SKM-1 (cell line): Measurements from ENCODE around the gene RABL2B.
"Not testable (repeated sequence)": the region's sequence is repeated elsewhere in the genome, so short reads cannot be mapped to it uniquely, and the experiment has no call there.

Source experiments
- DNase-seq: peaks from one replicate; lab custom pipeline; 2025; ENCODE audit not compliant: unreplicated experiment; lab: John Stamatoyannopoulos, UW

The RABL2B gene

DNA sequence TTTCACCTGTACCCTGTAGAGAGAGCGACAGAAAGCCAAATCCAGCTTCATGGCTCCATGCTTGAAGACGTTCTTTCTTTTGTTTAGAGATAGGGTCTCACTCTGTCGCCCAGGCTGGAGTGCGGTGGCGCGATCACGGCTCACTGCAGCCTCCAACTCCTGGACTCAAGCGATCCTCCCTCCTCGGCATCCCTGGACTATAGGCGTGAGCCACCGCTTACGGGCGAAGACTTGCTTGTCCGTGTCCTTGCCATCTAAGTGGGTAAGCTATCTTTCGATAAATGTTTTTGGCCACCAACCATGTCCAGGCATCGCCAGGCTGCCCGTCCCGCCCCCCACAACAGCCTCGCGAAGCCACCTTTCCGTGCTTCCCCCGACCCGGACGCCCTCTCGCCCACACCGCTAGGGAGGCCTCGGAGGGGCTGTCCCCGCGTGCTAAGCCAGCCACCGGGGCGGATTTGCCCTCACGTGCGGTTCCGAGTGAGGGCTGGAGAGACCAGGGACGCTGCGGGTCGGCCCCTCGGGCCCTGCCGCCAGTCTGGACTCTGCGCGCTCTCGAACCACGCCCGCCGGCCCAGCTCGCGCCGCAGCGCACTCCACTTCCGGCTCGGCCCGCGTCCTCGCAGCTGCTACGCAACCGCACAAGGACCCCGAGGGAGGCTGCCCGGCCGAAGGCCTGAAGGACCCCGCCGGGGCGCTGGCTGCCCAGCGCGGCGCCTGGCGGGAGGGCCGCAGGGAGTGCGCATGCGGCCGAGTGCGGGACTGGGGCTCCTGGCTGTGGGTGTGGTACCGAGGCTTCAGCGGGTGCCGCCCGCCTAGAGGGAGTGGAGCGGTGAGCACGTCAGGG lies at the start of gene RABL2B:
TSS of gene RABL2B (minus strand) at position 604 of the 847 bp plus-strand sequence. CDS start 1,342 bp downstream, outside the sequence.
- peak; percentile 68 for DNase-seq

DNA sequence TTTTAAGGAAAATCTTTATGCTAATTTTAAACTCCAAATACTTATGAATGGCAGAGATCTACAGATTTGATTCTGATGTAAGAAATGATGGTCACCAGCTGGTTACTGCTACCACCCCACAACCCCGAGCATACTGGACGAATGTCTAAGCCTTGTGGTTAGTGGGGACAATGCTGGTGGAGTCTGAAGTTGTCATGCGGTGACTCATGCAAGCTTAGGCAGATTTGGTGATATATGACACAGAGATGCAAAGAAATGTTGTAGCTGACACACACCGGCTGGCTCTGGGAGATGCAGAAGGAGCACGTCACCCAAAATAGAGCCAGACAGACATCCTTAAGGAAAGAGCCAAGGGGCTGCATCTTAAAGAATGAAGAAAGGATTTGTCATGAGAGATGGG lies 3.5 kb upstream of the RABL2B start:
- DNase-seq: not testable (repeated sequence)

DNA sequence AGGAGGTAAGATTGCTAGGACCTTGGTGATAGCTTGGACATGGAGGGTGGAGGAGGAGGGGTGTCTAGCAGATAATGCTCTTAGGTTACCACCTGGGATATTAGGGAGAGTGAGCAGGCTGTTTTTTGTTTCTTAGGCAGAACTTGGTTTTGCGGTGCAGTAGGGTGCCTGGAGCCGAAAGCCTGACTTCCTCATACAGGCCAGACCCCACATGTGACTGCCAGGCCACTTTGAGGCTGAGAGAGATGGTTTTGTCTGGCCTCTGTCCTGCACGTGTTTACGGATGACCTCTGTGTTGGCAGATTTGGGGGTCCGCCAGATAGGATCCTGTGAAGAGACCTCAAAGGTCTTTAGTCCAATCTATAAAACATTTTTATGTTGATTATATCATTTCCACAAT lies 1.9 kb upstream of the RABL2B start:
- DNase-seq: not testable (repeated sequence)

DNA sequence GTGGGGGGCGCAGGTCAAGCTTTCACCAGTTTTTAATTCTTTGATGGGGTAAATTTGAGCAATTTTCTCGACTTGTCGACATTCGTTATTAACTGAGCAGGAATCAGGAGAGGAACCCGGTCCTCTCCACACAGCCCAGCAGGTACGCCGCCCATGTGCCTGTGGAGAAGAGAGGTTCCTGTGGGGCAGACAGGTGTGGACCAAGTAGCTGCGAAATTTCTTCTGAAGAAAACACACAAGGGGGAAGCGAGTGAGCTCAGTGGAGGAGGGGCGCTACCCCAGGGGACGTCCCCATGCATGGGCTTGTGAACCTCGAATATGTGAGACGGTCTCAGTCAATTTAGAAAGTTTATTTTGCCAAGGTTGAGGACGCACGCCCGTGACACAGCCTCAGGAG lies 442 bp upstream of the RABL2B start:
- DNase-seq: not testable (repeated sequence)

DNA sequence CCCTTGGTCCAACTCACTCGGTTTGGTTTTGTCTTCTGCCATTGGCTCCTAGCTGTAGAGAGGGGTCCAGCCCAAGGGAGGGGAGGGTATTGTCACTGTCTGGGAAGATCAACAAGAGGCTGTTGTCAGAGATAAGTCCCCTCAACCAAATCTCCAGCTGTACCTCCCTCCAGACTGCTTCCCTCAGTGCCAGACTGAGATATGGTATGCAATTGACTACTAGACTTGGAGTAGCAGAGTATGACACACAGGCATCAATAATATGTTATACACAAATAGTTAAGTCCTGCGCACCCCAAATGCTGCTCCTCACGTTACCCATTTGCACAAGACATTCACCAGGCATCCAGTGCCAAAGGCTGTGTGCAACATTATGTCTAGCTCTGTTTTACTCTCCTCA lies 1.2 kb downstream of the RABL2B start:
- not testable (repeated sequence) for DNase-seq

DNA sequence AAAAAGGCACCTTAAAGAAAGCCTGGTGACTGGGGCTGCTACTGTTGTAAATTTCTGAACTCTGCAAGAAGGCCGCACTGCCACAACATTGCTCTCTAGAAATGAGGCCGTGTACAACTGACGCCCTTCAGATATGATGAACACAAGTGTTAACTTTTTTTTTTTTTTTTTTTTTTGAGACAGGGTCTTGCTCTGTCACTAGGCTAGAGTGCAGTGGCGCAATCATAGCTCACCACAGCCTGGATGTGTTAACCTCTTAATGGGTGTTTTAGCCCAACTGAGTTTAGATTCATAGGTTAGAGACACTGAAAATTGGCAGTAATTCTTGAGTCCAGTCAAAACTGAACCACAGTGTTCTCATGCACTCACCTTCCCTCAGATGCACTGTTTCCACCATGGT lies 3.2 kb downstream of the RABL2B start:
- DNase-seq: not testable (repeated sequence)

DNA sequence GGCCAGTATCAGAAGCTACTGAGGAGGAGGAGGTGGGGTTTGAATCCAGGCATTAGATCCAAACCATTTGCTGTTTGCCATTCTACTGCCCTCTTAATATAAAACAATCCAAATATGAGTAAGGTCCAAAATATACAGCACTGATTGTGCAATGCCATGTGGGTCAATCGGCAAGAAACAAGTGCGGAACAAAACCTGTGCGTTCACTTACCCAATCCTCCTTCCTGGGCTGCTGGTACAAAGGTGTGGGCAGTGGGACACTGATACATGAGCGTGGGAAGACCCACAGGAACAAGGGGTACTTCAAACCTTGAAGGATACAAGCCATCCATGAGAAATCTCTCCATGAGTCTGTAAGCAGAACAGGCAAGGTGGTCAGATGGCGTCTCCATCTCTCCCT lies 5.8 kb downstream of the RABL2B start:
- DNase-seq: not testable (repeated sequence)

DNA sequence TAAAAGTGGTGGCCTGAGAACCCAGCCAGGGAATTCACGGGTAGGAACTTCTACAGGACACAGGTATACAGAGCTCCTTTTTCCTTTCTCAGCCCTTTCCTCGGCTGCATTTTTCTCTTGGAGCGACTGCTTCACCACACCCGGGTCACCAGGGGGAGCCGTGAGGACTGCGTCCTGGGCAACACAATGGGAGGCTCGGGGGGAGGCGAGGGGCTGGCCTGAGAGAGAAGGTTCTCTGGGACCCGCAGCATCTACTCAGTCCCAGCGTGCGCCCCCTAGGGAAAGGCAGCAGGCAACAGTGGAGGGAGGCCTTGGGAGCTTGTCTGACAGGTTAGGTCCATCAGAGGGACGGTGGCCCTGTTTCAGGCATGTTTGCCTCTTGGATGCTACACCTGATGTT lies 8.3 kb downstream of the RABL2B start:
- peak; percentile 6 for DNase-seq

DNA sequence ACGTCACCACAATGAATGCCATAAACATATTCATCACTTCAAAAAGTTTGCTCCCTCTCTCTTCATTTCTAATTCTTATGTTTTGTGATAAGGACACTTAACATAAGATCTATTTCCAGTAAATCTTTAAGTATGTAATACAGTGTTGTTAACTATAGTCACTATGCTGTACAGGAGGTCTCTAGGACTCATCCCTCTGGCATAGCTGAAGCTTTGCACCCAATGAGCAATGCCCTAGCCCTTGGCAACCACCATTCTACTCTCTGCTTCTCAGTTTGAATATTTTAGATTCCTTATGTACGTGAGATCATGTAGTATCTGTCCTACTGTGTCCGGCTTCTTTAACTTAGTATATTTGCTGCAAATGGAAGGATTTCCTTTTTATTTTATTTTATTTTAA lies 19.1 kb downstream of the RABL2B start:
- not testable (repeated sequence) for DNase-seq

DNA sequence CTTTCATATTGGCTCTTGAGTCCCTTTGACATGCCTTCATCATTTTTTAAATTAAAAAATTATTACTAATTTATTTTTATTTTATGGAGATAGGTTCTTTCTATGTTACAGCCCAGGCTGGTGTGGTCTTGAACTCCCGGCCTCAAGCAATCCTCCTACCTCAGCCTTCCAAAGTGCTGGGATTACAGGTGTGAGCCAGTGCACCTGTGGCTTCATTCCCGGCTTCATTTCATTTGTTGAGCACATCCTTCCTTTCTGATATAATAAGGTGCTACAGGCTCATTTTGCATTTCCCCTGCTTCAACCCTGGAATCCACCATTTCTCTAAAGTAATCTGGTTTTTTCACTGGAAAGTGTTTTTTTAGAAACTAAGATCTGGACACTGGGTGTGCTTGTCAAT lies 21.6 kb downstream of the RABL2B start:
- DNase-seq: not testable (repeated sequence)

DNA sequence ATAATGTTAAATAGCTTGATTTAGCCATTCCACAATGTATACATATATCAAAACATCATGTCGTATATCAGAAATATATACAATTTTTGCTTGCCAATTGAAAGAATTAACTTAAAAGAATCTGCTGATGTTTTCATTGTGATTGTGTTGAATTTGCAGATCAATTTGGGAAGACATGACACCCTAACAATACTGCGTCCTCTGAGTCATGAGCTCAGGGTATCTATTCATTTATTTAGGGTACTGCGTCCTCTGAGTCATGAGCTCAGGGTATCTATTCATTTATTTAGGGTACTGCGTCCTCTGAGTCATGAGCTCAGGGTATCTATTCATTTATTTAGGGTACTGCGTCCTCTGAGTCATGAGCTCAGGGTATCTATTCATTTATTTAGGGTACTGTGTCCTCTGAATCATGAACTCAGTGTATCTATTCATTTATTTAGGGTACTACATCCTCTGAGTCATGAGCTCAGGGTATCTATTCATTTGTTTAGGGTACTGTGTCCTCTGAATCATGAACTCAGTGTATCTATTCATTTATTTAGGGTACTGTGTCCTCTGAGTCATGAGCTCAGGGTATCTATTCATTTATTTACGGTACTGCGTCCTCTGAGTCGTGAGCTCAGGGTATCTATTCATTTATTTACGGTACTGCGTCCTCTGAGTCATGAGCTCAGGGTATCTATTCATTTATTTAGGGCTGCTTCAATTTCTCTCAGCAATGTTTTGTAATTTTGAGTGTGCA lies 23.7 kb downstream of the RABL2B start:
- DNase-seq: not testable (repeated sequence)

DNA sequence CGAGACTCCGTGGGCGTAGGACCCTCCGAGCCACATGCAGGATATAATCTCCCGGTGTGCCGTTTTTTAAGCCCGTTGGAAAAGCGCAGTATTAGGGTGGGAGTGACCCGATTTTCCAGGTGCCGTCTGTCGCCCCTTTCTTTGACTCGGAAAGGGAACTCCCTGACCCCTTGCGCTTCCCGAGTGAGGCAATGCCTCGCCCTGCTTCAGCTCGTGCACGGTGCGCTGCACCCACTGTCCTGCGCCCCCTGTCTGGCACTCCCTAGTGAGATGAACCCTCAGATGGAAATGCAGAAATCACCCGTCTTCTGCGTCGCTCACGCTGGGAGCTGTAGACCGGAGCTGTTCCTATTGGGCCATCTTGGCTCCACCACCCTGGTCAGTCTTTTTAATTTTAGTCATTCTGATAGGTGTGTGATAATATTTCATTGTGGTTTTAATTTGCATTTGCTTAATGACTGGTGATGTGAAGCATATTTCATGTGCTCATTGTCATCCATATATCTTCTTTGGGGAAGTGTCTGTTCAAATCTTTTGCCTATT lies 26.4 kb downstream of the RABL2B start:
- DNase-seq: not testable (repeated sequence)

DNA sequence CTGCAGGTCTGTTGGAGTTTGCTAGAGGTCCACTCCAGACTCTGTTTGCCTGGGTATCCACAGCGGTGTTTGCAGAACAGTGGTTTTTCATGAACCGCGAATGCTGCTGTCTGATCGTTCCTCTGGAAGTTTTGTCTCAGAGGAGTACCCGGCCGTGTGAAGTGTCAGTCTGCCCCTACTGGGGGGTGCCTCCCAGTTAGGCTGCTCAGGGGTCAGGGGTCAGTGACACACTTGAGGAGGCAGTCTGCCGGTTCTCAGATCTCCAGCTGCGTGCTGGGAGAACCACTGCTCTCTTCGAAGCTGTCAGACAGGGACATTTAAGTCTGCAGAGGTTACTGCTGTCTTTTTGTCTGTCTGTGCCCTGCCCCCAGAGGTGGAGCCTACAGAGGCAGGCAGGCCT lies 27.0 kb downstream of the RABL2B start:
- not testable (repeated sequence) for DNase-seq

DNA sequence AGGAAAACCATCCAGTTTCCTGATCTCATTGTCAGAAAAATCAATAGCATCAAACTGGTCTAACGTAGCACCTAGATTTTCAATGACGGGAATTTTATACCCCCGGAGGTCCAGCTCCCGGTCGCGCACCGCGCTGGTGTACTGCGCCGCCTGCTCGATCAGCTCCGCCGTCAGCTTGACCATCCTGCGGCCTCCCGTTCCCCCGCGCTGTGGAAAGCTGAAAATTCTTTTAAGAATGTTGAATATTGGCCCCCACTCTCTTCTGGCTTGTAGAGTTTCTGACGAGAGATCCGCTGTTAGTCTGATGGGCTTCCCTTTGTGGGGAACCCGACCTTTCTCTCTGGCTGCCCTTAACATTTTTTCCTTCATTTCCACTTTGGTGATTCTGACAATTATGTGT lies 28.2 kb downstream of the RABL2B start:
- DNase-seq: not testable (repeated sequence)

DNA sequence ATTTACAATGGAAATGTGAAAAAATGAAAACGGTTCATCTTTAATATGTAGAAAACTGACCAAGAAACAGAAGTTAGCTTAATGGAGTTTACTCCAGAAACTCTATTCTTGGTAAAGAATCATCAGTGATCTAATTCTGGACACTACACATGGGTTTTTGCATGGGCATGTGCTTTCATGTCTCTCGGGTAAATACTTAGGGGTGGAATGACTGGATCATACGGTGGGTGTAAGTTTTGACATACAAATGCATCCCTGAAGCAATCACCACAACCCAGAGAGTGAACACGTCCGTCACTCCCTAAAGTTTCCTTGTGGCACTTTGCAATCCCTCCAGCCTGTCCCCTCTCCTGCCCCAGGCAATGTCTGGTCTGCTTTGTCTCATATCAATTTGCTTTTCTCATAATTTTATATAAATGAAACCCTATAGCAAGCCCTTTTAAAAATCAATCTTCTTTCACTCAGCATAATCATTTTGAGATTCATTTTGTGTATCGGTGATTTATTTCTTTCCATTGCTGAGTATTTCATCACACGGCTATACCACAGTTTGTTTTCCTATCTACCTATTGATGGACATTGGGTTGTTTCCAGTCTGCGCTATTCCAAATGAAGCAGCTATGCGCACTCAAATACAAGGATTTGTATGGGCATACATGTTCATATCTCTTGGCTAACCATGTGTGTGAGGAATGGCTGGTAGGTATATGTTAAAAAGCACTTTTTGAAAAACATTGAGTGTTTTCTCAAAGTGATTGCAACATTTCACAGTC lies 33.9 kb downstream of the RABL2B start:
- DNase-seq: not testable (repeated sequence)

DNA sequence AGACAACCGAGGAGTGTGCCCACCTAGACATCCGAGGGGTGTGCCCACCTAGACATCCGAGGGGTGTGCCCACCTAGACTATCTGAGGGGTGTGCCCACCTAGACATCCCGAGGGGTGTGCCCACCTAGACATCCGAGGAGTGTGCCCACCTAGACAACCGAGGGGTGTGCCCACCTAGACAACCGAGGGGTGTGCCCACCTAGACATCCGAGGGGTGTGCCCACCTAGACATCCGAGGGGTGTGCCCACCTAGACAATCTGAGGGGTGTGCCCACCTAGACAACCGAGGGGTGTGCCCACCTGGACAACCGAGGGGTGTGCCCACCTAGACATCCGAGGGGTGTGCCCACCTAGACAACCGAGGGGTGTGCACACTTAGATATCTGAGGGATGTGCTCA lies 34.8 kb downstream of the RABL2B start:
- DNase-seq: not testable (repeated sequence)

DNA sequence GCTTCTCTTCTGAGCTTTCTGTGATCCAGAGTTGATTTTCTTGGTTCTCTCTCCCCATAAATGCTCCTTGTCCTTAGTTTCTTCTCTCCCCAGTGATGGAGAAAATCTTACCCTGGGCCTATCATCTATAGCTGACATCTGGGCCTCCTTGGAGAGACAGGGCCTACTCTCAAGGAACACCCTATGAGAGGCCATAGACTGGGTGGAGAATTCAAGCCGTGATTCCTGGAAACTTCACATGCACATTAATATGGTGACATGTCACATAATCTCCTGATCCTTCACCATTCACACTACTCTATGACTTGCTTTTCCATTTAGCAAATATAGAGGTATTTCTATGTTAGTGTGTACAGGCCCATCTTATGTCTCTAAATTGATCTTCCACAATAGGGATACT lies 35.9 kb downstream of the RABL2B start:
- DNase-seq: not testable (repeated sequence)

DNA sequence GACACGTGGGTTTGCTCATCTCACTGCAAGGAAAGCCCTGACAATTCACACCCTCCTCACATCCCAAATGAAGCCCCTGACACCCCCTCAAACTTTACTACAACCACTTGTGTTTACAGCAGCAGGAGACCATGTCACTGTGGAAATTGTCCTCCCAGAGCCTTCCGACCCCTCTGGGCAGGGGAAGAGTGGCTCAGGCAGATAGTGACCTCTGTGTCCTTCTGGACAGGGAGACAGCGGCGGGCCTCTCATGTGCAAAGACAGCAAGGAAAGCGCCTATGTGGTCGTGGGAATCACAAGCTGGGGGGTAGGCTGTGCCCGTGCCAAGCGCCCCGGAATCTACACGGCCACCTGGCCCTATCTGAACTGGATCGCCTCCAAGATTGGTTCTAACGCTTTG lies 39.0 kb downstream of the RABL2B start:
- not testable (repeated sequence) for DNase-seq

DNA sequence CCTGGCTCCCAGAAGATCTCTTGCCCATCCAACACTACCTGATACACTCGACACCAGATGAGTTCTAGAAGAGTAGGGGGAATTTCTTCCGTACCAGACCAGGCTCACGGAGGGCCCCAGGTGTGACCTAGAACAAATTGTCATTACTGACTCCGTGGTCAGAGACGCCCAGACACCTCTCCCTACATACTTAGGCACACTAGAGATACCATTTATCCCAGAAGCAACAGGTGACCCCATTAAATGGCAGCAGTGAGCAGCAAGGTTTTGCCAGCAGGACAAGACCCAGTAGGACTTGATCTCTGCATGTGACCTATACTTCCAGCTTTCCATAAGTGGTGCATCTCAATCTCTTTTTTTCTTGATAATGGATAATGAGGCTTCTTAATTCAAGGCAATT lies 42.7 kb downstream of the RABL2B start:
- DNase-seq: not testable (repeated sequence)

DNA sequence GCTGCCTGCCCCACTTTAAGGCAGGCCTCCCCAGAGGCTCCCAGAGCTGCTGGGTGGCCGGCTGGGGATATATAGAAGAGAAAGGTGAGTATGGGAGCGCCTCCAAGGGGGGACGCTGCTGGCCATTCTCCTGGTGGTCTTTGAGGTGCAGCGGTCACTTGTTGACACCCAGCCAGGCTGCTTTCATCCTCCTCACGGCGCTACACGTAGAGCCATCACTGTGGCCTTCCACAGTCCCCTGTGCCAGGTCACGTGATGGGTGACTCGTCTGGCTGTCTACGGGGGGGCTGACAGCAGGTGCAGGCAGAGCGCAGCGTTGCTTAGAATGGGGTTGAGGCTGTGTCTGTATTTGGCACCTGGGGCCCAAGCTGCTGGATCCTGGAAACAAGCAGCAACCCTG lies 43.5 kb downstream of the RABL2B start:
- no peak for DNase-seq

DNA sequence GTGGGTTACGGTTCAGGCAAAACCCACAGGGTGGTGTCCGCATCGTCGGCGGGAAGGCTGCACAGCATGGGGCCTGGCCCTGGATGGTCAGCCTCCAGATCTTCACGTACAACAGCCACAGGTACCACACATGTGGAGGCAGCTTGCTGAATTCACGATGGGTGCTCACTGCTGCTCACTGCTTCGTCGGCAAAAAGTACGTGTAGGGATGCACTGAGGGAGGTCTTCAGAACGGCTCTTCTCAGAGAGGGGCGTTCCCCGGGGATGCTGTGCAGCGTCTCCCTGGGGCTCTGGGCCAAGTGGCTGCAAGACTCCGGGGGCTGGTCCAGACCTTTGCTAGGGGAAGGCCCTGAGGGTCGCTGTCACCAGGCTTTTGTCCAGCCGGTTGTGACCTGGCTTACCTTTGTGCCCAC lies 44.2 kb downstream of the RABL2B start:
- no peak for DNase-seq
